Measurements from ENCODE around the gene SELP.
"Not testable (repeated sequence)": the region's sequence is repeated elsewhere in the genome, so short reads cannot be mapped to it uniquely, and the experiment has no call there.

GRCh38 chr1:169667227-169667639 lies 37.3 kb upstream of the SELP start:
- TF ChIP-seq, protein P1, sequence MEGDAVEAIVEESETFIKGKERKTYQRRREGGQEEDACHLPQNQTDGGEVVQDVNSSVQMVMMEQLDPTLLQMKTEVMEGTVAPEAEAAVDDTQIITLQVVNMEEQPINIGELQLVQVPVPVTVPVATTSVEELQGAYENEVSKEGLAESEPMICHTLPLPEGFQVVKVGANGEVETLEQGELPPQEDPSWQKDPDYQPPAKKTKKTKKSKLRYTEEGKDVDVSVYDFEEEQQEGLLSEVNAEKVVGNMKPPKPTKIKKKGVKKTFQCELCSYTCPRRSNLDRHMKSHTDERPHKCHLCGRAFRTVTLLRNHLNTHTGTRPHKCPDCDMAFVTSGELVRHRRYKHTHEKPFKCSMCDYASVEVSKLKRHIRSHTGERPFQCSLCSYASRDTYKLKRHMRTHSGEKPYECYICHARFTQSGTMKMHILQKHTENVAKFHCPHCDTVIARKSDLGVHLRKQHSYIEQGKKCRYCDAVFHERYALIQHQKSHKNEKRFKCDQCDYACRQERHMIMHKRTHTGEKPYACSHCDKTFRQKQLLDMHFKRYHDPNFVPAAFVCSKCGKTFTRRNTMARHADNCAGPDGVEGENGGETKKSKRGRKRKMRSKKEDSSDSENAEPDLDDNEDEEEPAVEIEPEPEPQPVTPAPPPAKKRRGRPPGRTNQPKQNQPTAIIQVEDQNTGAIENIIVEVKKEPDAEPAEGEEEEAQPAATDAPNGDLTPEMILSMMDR (IDR thresholded peaks at IDR 0.05), result not testable (repeated sequence)
- not testable (repeated sequence) for TF ChIP-seq EZH2, EZH2phosphoT487 (IDR thresholded peaks at IDR 0.05)
